ENCODE results near the gene C1orf159.

The C1orf159 gene

DNA sequence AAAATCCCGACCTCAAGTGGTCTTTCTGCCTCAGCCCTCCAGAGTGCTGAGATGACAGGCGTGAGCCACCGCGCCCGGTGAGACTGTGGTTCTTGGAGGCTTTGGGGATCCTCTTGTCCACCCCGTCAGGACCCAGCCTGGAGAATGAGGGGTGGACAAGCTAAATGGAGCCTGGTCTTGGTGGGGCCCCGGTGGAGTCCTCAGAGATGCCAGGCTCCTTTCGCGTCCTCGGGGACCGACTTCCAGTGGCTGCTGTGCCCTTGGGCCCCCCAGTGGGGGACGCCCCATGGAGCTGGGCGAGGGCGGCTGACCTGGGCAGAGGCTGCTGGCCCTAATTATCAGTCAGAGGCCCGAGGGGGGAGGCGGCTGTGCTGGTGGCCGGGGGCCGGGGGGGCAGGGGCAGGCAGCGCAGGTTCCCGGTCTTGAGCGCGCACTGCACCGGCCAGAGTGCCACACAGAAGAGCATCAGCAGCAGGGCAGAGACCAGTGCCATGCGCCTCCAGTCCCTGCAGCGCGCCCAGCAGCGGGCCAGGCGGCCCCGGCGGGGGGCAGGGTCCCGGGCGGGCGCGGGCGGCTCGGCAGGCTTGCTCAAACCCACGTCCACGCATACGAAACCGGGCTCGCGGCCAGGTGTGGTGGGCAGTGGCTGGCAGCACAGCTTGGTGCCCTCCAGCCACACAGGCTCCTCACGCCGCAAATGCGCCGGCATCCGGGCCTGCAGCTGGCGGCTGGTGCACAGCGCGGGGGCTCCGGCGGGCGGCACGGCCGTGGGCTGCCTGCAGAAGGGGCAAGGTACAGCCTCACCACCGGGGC lies 44.2 kb downstream of the C1orf159 start:
- TF ChIP-seq, protein P1, sequence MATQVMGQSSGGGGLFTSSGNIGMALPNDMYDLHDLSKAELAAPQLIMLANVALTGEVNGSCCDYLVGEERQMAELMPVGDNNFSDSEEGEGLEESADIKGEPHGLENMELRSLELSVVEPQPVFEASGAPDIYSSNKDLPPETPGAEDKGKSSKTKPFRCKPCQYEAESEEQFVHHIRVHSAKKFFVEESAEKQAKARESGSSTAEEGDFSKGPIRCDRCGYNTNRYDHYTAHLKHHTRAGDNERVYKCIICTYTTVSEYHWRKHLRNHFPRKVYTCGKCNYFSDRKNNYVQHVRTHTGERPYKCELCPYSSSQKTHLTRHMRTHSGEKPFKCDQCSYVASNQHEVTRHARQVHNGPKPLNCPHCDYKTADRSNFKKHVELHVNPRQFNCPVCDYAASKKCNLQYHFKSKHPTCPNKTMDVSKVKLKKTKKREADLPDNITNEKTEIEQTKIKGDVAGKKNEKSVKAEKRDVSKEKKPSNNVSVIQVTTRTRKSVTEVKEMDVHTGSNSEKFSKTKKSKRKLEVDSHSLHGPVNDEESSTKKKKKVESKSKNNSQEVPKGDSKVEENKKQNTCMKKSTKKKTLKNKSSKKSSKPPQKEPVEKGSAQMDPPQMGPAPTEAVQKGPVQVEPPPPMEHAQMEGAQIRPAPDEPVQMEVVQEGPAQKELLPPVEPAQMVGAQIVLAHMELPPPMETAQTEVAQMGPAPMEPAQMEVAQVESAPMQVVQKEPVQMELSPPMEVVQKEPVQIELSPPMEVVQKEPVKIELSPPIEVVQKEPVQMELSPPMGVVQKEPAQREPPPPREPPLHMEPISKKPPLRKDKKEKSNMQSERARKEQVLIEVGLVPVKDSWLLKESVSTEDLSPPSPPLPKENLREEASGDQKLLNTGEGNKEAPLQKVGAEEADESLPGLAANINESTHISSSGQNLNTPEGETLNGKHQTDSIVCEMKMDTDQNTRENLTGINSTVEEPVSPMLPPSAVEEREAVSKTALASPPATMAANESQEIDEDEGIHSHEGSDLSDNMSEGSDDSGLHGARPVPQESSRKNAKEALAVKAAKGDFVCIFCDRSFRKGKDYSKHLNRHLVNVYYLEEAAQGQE (IDR thresholded peaks at IDR 0.05; ENCODE audit: insufficient replicate concordance, low read depth): no peak
- TF ChIP-seq GABPA (IDR thresholded peaks at IDR 0.05; ENCODE audit: low read depth): no peak
- no peak for TF ChIP-seq SPI1 (IDR thresholded peaks at IDR 0.05; ENCODE audit: borderline replicate concordance, low read depth)
- TF ChIP-seq, protein P2, sequence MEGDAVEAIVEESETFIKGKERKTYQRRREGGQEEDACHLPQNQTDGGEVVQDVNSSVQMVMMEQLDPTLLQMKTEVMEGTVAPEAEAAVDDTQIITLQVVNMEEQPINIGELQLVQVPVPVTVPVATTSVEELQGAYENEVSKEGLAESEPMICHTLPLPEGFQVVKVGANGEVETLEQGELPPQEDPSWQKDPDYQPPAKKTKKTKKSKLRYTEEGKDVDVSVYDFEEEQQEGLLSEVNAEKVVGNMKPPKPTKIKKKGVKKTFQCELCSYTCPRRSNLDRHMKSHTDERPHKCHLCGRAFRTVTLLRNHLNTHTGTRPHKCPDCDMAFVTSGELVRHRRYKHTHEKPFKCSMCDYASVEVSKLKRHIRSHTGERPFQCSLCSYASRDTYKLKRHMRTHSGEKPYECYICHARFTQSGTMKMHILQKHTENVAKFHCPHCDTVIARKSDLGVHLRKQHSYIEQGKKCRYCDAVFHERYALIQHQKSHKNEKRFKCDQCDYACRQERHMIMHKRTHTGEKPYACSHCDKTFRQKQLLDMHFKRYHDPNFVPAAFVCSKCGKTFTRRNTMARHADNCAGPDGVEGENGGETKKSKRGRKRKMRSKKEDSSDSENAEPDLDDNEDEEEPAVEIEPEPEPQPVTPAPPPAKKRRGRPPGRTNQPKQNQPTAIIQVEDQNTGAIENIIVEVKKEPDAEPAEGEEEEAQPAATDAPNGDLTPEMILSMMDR (IDR thresholded peaks at IDR 0.05; ENCODE audit: insufficient read depth, low read length): no peak
- TF ChIP-seq POLR2AphosphoS5 (IDR thresholded peaks at IDR 0.05; ENCODE audit: low read depth): no peak
- Histone ChIP-seq H3K27me3 (ENCODE audit: insufficient read depth, poor library complexity, severe bottlenecking) (peaks cover 13% of the 10 kb centered on the region), H3K27ac (replicated peaks) (no peak overlapping the region), H3K4me3 (replicated peaks; ENCODE audit: insufficient read depth, low read length) (no peak overlapping the region)
- DNase-seq (ENCODE audit: low read depth in 1 of 2, low spot score in 1 of 2): no peak

DNA sequence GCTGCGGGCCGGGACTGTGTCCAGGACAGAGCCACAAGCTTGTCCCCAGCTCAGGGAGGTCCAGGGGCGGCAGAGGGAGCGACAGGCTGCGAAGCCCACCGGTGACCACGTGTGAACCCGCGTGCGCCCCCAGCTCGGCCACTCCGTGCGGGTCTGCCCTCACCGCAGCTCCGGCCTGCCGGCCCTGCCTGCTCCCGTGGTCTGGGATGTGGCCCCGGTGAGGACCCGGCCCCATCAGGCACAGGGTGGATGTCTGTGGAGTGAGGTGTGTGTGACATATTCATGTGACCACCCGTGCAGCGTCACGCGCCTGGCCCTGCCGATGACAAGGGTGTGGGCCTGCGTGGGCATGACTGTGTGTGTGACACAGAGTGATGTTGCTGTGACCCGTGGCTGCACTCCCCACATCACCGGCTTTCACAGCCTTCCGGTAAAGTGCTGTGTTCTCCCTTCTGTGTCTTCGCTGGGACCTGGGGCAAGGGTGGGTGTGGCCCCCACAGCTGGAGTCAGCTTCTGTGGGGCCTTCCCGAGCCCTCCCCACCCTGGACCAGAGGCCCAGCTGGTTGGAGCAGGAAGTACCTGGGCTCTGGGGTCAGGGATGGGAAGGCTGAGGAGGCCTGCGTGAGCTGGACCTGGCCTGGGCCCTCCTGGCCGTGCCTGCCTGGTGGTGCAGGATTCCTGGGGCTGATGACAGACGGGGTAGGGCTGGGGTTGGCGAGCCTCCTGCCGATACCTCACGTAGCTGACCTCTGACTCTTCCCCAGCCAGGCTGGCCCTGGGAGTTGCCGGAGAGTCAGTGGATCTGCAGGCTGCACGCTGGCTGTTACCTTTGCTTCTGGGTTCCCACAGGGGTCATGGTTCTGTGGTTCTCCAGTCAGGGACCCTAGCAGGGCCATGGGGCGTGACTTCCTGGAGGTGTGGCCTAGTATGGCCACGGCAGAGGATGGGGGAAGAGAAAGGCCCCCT lies 45.9 kb downstream of the C1orf159 start:
- no peak for TF ChIP-seq GABPA (IDR thresholded peaks at IDR 0.05; ENCODE audit: low read depth)
- TF ChIP-seq, protein P2 (IDR thresholded peaks at IDR 0.05; ENCODE audit: insufficient read depth, low read length): no peak
- TF ChIP-seq, protein P1 (IDR thresholded peaks at IDR 0.05; ENCODE audit: insufficient replicate concordance, low read depth): no peak
- Histone ChIP-seq H3K27me3 (ENCODE audit: insufficient read depth, poor library complexity, severe bottlenecking) (peaks cover 22% of the 10 kb centered on the region), H3K4me3 (replicated peaks; ENCODE audit: insufficient read depth, low read length) (peak overlapping the region; percentile 76; the same call in 1 of the 2 replicates), H3K27ac (replicated peaks) (no peak overlapping the region)
- no peak for DNase-seq (ENCODE audit: low read depth in 1 of 2, low spot score in 1 of 2)

DNA sequence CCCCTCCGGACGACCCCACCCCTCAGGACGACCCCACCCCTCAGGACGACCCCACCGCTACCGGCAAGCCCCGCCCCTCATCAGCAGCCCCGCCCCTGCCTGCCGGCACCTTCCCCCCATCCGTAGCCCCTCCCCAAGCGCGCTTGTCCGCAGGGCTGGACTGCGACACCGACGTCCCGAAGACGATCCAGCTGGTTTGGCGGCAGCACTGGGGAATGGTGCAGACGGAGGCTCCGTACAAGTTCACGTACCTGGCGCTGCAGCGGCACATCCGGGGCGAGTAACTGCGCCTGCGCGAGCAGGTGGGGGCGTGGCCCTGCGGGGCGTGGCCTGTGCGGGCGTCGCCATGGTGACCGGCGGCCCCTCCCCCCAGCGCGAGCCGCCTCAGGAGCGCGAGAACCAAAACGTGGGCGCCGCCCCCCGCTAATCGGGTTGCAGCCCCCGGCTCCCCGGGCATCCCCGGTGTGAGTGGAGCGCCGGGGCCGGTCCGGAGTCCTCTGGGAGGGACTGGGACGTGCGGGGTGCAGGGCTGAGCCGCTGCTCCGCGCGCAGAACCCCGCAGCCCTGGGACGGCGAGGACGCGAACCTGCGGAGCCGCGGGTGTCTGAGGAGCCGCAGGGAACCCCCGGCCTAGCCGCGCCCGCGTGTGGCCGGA lies 46.7 kb downstream of the C1orf159 start:
- TF ChIP-seq POLR2AphosphoS5 (IDR thresholded peaks at IDR 0.05; ENCODE audit: low read depth): no peak
- TF ChIP-seq, protein P2 (IDR thresholded peaks at IDR 0.05; ENCODE audit: insufficient read depth, low read length): no peak
- no peak for TF ChIP-seq GABPA (IDR thresholded peaks at IDR 0.05; ENCODE audit: low read depth)
- no peak for TF ChIP-seq SPI1 (IDR thresholded peaks at IDR 0.05; ENCODE audit: borderline replicate concordance, low read depth)
- TF ChIP-seq, protein P1 (IDR thresholded peaks at IDR 0.05; ENCODE audit: insufficient replicate concordance, low read depth): no peak
- peak; percentile 66 to 81 for DNase-seq (ENCODE audit: low read depth in 1 of 2, low spot score in 1 of 2)
- Histone ChIP-seq H3K4me3 (replicated peaks; ENCODE audit: insufficient read depth, low read length) (peak overlapping the region; percentile 76), H3K27ac (replicated peaks) (no peak overlapping the region), H3K27me3 (ENCODE audit: insufficient read depth, poor library complexity, severe bottlenecking) (peaks cover 22% of the 10 kb centered on the region)
